T-helper 2 cell treated with Interferon-gamma antibody and Interleukin-4, amounts not matched to agents 5 μg/mL and 100 μg/mL, for 36 hours (primary cell): Measurements from ENCODE around the gene NPC1.
"Not testable (repeated sequence)": the region's sequence is repeated elsewhere in the genome, so short reads cannot be mapped to it uniquely, and the experiment has no call there.

Source experiments
- DNase-seq: peaks from one replicate; pipeline ENCODE4 v3.0.0; 2021; ENCODE audit warnings: low spot score
- H3K27ac Mint-ChIP-seq: one replicate; pipeline ENCODE4 v1.8.0; 2021; ENCODE audit warnings: mild to moderate bottlenecking, mixed read lengths
- H3K27me3 Mint-ChIP-seq: one replicate; pipeline ENCODE4 v1.8.0; 2021; ENCODE audit warnings: low read depth, mixed read lengths
- H3K36me3 Mint-ChIP-seq: one replicate; pipeline ENCODE4 v1.8.0; 2021; ENCODE audit warnings: low read depth, mixed read lengths
- H3K4me1 Mint-ChIP-seq: one replicate; pipeline ENCODE4 v1.8.0; 2021; ENCODE audit warnings: low read depth, mixed read lengths
- H3K4me3 Mint-ChIP-seq: one replicate; pipeline ENCODE4 v1.8.0; 2022; ENCODE audit warnings: mild to moderate bottlenecking, moderate library complexity, mixed read lengths
- H3K9me3 Mint-ChIP-seq: one replicate; pipeline ENCODE4 v1.8.0; 2021; ENCODE audit warnings: mixed read lengths

Gene NPC1

DNA sequence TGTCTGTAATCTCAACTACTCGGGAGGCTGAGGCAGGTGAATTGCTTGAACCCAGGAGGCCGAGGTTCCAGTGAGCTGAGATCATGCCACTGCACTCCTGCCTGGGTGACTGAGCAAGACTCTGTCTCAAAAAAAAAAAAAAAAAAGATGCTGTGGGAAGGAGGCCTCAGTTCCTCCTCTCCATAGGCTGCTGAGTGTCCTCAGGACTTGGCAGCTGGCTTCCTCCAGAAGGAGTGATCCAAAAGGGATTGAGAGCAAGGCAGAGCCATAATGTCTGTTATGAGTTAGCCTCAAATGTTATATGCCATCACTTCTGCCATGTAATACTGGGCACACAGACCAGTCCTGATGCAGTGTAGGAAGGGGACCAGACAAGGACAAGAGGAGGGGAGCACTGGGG, 6.6 kb upstream of the NPC1 start:
- Mint-ChIP-seq H3K27me3 (peaks cover 10% of the 10 kb centered on the region), H3K36me3 (no peaks in the 10 kb centered on the region), H3K27ac (no peak overlapping the region), H3K4me3 (no peak overlapping the region), H3K9me3 (no peaks in the 10 kb centered on the region), H3K4me1 (peaks cover 5% of the 10 kb centered on the region)
- no peak for DNase-seq

GRCh38 chr18:23591011-23591410, 4.7 kb upstream of the NPC1 start:
- no peak overlapping the region for H3K4me3 Mint-ChIP-seq
- no peaks in the 10 kb centered on the region for H3K36me3 Mint-ChIP-seq
- DNase-seq, result no peak
- no peak overlapping the region for H3K27ac Mint-ChIP-seq
- peaks cover 7% of the 10 kb centered on the region for H3K4me1 Mint-ChIP-seq
- H3K9me3 Mint-ChIP-seq, result no peaks in the 10 kb centered on the region
- H3K27me3 Mint-ChIP-seq, result peaks cover 5% of the 10 kb centered on the region

DNA sequence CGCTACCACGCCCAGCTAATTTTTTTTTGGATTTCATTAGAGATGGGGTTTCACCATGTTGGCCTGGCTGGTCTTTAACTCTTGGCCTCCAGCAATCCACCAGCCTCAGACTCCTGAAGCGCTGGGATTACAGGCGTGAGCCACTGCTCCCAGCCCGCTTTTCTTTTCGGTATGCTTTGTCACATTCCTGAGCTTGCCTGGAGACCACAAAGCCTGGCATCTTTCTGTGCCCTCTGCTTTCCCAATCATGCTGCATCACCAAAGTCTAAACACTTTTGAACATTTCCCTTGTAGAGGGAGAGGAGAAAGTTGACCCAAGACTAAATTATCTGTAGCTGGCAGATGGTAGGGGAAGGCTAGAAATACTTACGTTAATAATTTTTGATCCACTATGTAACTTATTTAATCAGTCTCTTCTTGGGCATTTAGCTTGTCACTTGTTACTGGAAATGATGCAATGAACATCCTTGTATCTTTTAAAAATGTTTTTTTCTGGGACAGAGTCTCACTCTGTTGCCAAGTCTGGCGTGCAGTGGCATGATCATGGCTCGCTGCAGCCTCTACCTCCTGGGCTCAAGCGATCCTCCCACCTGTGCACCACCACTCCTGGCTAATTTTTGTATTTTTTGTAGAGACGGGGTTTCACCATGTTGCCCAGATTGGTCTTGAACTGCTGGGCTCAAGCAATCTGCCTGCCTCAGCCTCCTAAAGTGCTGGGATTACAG, 2.7 kb upstream of the NPC1 start:
- peaks cover 20% of the 10 kb centered on the region for H3K4me1 Mint-ChIP-seq
- H3K9me3 Mint-ChIP-seq, result no peaks in the 10 kb centered on the region
- no peak overlapping the region for H3K27ac Mint-ChIP-seq
- H3K27me3 Mint-ChIP-seq, result peaks cover 5% of the 10 kb centered on the region
- no peak overlapping the region for H3K4me3 Mint-ChIP-seq
- no peak for DNase-seq
- peaks cover 5% of the 10 kb centered on the region for H3K36me3 Mint-ChIP-seq

DNA sequence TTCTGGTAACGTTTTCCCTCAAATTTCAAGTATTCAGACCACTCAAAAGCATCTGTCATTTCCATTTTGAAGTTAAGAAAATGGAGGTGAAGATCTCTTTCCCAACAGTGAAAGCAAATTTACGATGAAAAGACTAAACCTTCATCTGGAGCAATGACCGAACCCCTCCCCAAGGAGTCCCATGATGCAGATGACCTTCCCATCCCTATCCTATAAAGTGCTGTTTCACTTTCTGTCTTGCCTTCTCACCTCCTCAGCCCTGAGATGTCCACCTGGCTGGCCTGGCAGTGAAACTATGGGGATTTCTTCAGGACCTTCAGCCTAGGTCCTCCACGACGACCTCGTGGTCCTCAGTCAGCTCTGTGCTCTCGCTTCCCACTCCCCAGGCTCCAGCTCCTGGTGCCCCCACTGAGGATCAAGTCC, 925 bp upstream of the NPC1 start:
- Mint-ChIP-seq H3K9me3 (no peaks in the 10 kb centered on the region), H3K4me1 (peaks cover 33% of the 10 kb centered on the region), H3K4me3 (peak overlapping the region; percentile 95), H3K36me3 (peaks cover 8% of the 10 kb centered on the region), H3K27ac (peak overlapping the region; percentile 77), H3K27me3 (peaks cover 5% of the 10 kb centered on the region)
- DNase-seq, result no peak

GRCh38 chr18:23585897-23586248, 433 bp downstream of the NPC1 start:
- Mint-ChIP-seq H3K27me3 (peaks cover 5% of the 10 kb centered on the region), H3K9me3 (no peaks in the 10 kb centered on the region), H3K36me3 (peaks cover 17% of the 10 kb centered on the region), H3K4me1 (peaks cover 45% of the 10 kb centered on the region), H3K4me3 (peak overlapping the region; percentile 95), H3K27ac (peak overlapping the region; percentile 87)
- DNase-seq, result no peak

GRCh38 chr18:23585007-23585871, 1.1 kb downstream of the NPC1 start:
- peaks cover 50% of the 10 kb centered on the region for H3K4me1 Mint-ChIP-seq
- peaks cover 5% of the 10 kb centered on the region for H3K27me3 Mint-ChIP-seq
- H3K4me3 Mint-ChIP-seq, result peak overlapping the region; percentile 95
- H3K27ac Mint-ChIP-seq, result peak overlapping the region; percentile 87
- DNase-seq, result no peak
- peaks cover 22% of the 10 kb centered on the region for H3K36me3 Mint-ChIP-seq
- no peaks in the 10 kb centered on the region for H3K9me3 Mint-ChIP-seq

GRCh38 chr18:23584019-23584983, 2.0 kb downstream of the NPC1 start:
- Mint-ChIP-seq H3K27ac (no peak overlapping the region), H3K9me3 (no peaks in the 10 kb centered on the region), H3K36me3 (peaks cover 23% of the 10 kb centered on the region), H3K27me3 (peaks cover 4% of the 10 kb centered on the region), H3K4me1 (peaks cover 56% of the 10 kb centered on the region), H3K4me3 (peak overlapping the region; percentile 34)
- no peak for DNase-seq

GRCh38 chr18:23583071-23583865, 3.0 kb downstream of the NPC1 start:
- Mint-ChIP-seq H3K4me3 (no peak overlapping the region), H3K27ac (no peak overlapping the region), H3K4me1 (peaks cover 64% of the 10 kb centered on the region), H3K27me3 (peaks cover under 1% of the 10 kb centered on the region), H3K36me3 (peaks cover 28% of the 10 kb centered on the region), H3K9me3 (no peaks in the 10 kb centered on the region)
- DNase-seq, result no peak

DNA sequence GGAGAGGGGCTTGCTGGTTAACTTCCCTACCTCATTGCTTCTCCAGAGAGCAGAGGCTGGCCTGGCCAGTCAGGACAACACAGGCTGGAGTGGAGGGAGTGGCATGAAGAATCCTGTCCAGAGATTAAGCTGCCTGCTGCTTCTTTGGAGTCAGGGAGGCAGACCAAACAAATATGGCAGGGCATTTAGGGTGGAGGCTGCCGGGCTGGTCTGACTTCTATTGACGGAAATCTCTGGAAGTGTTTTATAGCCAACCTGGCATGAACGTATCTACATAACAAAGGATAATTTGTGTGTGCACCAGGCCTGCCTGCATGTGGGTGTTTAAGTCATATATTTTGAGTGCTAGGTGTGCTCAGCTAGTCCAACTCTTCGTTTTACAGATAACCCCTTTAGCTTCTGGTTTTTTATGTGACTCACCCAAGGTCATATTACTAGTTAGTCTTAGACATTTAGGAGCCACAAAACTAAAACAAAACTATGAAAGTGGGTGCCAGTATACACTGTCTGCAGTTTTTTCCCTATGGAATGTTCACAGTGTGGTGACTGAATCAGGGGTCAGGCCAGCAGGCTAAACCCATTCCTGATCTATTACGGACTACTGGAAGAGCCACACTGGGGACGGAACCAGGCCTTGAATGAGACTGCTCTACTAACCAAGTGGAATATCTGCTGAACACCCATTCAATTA, 5.5 kb downstream of the NPC1 start:
- Mint-ChIP-seq H3K4me3 (no peak overlapping the region), H3K4me1 (peaks cover 57% of the 10 kb centered on the region), H3K36me3 (peaks cover 38% of the 10 kb centered on the region), H3K27me3 (no peaks in the 10 kb centered on the region), H3K9me3 (no peaks in the 10 kb centered on the region), H3K27ac (no peak overlapping the region)
- no peak for DNase-seq

GRCh38 chr18:23578891-23579653, 7.2 kb downstream of the NPC1 start:
- no peak for DNase-seq
- no peaks in the 10 kb centered on the region for H3K9me3 Mint-ChIP-seq
- no peak overlapping the region for H3K4me3 Mint-ChIP-seq
- peaks cover 58% of the 10 kb centered on the region for H3K4me1 Mint-ChIP-seq
- peaks cover 45% of the 10 kb centered on the region for H3K36me3 Mint-ChIP-seq
- H3K27me3 Mint-ChIP-seq, result no peaks in the 10 kb centered on the region
- no peak overlapping the region for H3K27ac Mint-ChIP-seq

GRCh38 chr18:23578067-23578701, 8.1 kb downstream of the NPC1 start:
- no peaks in the 10 kb centered on the region for H3K27me3 Mint-ChIP-seq
- peak overlapping the region; percentile 8 for H3K27ac Mint-ChIP-seq
- peaks cover 59% of the 10 kb centered on the region for H3K4me1 Mint-ChIP-seq
- H3K4me3 Mint-ChIP-seq, result no peak overlapping the region
- no peak for DNase-seq
- H3K36me3 Mint-ChIP-seq, result peaks cover 48% of the 10 kb centered on the region
- no peaks in the 10 kb centered on the region for H3K9me3 Mint-ChIP-seq

GRCh38 chr18:23577521-23577920, 8.8 kb downstream of the NPC1 start:
- not testable (repeated sequence) for H3K4me3 Mint-ChIP-seq, H3K27ac Mint-ChIP-seq, H3K27me3 Mint-ChIP-seq, DNase-seq, H3K9me3 Mint-ChIP-seq
- Mint-ChIP-seq H3K36me3 (peaks cover 48% of the 10 kb centered on the region), H3K4me1 (peaks cover 55% of the 10 kb centered on the region)
